ENCODE data around the gene TRABD.

Gene TRABD

DNA sequence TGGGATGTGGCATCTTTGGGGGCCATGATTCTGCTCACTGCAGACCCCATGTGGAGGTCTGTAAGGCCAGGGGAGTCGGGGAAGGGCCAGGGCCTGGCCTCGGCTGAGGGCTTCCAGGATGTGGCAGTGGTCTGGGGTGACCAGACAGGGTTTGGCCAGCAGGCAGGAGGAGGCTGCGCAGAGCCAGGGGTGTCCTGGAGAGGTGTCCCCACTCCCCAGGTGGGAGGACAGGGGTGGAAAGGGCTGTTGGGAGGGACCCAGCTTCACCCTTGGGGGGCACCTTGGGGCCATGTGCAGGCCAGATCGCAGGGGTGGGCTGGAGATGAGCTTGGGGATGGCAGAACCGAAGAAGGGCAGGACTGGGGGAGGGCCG is 11.7 kb upstream of the TRABD start:
- no peak for DNase-seq (ENCODE audit: low read depth in 2 of 3, low spot score in 1 of 3)

DNA sequence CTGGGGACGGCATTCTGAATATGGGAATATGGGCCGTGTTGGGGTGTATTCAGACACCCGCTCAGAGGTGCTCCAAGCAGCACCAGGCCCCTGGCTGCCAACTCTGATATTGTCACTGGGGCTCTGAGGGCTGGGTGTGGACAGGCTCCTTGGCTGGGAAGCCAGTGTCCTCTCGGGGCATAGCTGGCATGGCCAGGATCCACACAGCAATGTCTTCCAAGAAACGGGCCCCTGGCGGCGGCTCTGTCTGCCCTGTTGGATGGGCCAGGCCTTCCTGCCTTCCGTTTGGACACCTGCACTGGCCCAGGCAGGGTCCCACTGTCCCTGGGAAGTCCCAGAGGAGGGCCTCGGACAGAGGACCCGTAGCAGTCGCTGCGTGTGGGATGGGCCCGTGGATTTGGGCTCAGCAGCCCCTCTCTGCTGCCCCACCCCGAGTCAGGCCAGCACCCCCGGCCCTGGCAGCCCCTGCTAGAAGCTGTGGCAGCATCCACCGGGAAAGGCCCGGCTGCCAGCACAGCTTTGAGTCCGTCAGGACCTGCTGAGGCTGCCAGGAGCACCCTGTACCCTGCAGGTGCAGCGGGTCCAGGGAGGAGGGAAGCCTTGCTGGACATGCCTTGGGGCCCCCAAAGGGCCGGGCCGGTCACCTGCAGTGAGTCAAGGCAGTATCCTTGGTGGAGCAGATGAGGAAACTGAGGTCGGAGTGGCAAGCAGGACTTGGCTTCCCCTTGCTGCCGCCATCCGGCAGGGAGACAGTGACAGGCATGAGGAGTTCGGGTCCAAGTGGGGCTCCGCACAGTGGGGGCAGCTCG is 11.1 kb upstream of the TRABD start:
- DNase-seq (ENCODE audit: low read depth in 2 of 3, low spot score in 1 of 3), result no peak

DNA sequence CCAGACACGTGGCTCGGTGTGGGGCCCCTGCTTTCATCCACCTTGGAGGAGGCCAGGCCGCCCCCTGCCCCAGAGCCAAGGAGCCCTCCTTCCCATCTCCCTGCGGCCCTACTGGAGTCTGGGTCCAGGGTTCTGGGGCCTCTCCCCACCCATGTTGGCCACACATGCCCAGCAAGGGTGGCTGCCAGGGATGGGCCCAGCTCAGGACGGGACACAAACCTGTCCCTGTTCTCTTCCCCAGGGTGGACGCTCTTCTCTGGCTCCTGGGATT is 10.6 kb upstream of the TRABD start:
- DNase-seq (ENCODE audit: low read depth in 2 of 3, low spot score in 1 of 3), result no peak

DNA sequence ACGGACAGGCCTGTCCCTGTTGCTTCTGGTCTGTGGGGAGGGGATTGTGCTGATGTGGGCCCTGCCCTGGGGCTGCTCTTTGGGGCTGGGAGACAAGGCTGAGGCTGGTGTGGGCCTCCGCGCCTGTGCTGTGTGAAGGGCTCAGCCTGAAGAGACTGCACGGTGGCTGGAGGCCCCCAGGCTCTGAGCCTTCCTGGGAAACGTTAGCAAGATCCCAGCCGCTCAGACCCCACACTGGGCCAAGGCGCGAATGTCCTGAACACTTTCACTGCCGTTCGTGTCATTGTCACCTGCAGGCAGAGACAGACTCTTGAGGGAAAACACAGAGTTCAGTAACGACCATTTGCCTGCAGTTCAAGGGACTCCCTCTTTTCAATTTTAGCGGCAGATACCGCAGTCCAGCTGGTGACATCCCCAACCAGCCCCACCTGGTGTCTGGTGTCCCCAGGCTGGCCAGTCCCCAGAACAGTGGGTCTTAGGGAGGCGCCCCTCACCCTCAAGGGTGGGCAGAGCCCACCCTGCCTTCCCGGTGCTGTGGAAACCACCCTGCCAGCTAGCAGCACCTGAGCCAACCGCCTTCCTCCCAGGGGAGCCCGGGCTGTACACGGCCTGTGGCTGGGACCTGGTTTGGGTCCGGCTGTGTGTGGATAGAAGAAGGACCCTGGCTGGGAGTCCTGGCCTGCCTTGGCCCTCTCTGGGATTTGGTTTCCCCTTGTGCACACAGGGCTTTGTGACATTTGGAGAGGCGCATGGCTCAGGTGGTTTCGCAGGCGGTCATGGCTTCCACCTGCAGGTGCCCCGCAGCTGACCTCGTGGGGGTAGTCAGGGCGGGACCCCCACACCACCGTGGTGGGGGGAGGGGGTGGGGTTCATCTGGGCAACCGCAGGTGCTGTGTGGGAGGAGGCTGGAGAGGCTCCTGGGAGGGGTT is 9.5 kb upstream of the TRABD start:
- DNase-seq (ENCODE audit: low read depth in 2 of 3, low spot score in 1 of 3), result no peak

DNA sequence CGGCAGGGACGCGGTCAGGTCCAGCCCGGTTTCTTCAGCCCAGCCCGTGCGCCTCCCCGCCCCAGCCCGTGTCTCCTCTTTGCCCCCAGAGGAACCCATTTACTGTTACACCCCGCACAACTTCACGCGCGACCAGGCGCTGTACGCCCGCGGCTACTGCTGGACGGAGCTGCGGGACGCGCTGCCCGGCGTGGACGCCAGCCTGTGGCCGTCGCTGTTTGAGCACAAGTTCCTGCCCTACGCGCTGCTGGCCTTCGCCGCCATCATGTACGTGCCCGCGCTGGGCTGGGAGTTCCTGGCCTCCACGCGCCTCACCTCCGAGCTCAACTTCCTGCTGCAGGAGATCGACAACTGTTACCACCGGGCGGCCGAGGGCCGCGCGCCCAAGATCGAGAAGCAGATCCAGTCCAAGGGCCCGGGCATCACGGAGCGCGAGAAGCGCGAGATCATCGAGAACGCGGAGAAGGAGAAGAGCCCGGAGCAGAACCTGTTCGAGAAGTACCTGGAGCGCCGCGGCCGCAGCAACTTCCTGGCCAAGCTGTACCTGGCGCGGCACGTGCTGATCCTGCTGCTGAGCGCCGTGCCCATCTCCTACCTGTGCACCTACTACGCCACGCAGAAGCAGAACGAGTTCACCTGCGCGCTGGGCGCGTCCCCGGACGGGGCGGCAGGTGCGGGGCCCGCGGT is 8.7 kb upstream of the TRABD start:
- no peak for DNase-seq (ENCODE audit: low read depth in 2 of 3, low spot score in 1 of 3)

DNA sequence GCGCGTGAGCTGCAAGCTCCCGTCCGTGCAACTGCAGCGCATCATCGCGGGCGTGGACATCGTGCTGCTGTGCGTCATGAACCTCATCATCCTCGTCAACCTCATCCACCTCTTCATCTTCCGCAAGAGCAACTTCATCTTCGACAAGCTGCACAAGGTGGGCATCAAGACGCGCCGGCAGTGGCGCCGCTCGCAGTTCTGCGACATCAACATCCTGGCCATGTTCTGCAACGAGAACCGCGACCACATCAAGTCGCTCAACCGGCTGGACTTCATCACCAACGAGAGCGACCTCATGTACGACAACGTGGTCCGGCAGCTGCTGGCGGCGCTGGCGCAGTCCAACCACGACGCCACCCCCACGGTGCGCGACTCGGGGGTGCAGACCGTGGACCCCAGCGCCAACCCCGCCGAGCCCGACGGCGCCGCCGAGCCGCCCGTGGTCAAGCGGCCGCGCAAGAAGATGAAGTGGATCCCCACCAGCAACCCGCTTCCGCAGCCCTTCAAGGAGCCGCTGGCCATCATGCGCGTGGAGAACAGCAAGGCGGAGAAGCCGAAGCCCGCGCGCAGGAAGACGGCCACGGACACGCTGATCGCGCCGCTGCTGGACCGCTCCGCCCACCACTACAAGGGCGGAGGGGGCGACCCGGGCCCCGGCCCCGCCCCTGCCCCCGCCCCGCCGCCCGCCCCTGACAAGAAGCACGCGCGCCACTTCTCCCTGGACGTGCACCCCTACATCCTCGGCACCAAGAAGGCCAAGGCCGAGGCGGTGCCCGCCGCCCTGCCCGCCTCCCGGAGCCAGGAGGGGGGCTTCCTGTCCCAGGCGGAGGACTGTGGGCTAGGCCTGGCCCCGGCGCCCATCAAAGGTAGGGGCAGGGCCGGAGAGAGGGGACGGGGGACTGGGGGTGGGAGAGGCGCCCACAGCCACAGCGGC is 7.9 kb upstream of the TRABD start:
- no peak for DNase-seq (ENCODE audit: low read depth in 2 of 3, low spot score in 1 of 3)

DNA sequence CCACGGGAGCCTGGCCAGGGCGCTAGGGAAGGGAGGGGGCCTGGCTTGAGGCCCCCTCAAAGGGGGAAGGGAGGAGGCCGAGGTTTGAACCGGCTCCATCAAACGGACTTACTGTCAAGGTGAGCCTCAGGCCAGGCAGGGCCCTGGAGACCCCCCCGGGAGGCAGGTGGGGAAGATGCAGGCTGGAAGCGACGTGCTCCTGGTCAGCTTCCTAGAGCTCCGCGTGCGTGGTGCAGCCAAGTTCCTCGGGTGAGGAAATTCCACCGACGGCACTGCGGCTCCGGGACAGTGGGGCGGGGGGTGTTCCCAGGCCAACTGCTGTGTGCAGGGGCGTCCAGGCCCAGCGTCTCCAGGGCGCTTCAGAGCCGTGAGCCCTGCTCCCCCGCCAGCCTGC is 7.2 kb upstream of the TRABD start:
- DNase-seq (ENCODE audit: low read depth in 2 of 3, low spot score in 1 of 3), result no peak

DNA sequence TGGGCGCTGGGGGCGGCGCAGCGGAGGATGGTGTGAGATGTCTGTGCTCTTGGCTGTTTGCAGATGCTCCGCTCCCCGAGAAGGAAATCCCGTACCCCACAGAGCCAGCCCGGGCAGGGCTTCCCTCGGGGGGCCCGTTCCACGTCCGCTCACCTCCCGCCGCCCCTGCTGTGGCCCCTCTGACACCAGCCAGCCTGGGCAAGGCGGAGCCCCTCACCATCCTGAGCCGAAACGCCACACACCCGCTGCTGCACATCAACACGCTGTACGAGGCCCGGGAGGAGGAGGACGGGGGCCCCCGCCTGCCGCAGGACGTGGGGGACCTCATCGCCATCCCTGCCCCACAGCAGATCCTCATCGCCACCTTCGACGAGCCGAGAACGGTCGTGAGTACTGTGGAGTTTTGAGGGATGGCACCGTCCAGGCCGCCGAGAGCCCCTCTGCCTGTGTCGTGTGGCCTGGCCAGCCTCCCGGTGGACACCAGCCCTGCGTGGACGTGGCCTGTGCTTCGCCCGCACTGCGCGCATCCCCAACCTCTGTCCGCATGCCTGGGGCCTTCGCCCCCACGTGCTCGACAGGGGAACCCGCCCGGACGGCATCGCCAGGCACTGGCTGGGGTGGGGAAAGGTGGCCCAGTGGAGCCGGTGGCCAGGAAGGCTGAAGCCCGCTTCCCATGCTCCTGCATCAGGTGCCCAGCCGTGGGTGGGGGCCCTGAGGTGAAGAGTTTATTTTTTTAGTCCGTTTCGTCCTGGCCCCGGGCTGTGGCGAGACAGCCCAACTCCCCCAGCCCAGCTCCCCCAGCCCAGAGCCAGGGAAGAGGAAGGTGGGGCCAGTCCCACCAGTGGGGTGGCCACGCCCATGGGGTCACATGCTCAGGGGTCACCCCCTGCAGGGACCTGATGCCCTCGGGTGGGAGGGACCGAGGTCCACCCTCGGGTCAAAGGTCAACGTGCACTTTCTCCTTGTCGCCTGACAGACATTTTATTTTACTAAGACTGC is 6.5 kb upstream of the TRABD start:
- no peak for DNase-seq (ENCODE audit: low read depth in 2 of 3, low spot score in 1 of 3)

DNA sequence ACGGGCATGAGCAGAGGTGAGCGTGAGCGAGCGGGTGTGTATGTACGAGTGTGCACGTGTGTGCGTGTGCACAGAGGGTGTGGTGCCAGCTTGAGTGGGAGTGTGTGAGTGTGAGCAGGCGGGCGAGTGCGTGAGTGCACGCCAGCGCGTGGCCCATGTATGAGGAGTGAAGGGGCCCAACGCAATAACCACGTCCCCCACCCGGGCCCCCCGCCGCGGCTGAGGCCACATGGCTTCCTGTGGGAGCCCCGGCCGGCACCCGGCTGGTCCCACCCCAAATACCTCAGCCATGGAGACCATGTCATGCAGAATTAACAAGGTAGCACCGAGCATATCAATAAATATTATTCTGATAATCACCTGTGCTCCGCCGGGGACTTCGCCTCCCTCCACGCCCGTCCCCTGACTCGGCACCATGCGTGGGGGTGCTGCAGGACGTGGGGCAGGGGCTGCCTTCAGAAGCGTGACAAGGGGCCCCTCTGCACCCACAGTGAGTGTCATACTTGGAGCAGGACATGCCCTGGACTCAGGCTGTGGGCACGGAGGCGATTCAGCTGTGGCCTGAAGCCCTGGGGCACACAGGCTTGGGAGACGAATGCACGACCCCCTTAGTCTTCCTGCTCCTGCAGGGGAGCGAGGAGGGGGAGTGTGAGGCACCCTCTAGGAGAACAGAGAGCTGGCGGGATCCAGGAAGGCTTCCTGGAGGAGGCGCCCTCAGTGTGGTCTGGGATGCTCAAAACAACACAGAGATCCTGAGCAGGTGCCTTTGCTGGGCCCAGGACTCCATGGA is 5.6 kb upstream of the TRABD start:
- DNase-seq (ENCODE audit: low read depth in 2 of 3, low spot score in 1 of 3), result no peak

DNA sequence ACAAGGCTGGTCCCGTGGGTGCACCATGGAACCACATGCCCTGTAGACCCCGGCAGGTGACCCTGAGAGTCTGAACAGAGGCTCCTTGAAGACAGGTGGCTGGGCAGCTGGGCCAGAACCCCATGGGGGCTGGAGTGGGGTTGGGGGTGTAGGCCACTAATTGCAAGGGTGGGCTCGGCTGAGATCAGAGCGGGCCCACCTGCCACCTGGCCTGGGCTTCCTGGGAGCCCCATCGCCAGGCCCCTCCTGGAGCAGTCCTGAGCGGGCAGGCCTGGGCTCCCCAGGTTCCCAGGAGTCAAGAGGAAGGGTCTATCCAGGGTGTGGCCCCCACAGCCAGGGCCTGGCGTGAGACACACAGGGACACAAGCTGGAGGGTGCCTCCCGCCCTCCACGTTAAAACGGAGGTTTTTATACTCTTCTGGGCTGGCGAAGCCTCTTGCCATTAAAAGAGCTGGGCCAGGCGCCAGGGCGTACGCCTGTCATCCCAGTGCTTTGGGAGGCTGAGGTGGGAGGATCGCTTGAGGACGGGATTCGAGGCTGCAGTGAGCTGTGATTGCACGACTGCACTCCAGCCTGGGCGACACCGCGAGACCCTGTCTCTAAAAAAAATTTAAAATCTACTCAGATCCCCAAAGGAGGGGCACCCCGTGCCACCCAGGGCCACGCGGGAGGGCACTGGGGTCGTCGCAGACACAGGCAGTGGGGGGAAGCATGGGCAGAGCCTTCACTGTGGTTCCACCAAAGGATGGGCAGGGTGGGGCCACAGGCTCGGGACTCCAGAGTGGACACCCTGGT is 4.8 kb upstream of the TRABD start:
- DNase-seq (ENCODE audit: low read depth in 2 of 3, low spot score in 1 of 3), result no peak

DNA sequence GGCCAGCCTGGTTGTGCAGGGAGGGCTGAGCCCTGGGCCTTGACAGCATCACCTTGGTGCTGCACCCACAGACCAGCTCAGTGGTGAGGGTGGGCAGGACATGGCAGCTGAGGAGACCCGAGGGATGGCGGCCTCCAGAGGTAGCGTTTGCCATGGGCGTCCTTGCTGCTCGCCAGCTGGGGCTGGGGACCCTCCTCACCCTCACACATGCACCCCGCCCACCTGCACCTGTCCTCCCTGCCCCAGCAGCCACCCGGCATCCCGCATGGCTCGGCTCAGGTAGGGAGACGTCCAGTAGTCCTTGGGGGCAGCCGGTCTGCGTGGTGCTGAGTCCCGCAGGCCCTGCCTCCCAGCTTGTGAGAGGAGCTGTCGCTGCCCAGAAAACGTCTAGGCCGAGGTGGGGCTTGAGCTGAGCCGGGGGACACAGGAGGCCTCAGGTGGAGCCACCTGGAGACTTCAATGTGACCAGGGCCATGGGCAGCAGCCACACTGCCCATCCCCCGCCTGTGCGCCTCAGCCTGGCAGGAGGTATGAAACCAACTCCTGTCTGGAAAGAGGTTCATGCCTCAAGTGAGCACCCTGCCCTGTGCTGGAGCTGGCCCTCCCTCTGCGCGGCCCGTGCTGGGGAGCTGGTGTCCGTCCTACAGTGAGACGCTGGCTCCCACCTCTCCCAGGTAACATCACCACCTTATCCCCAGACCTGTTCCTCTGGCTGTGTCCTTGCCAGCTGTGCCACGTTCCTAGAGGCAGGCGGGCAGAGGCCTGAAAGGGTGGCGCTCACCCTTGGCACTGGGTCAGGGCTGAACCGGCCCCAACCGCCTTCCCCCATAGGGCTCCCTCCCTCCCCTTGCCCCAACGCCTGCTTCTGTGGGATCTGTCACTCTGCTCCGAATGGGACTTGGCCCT is 3.3 kb upstream of the TRABD start:
- DNase-seq (ENCODE audit: low read depth in 2 of 3, low spot score in 1 of 3), result no peak

DNA sequence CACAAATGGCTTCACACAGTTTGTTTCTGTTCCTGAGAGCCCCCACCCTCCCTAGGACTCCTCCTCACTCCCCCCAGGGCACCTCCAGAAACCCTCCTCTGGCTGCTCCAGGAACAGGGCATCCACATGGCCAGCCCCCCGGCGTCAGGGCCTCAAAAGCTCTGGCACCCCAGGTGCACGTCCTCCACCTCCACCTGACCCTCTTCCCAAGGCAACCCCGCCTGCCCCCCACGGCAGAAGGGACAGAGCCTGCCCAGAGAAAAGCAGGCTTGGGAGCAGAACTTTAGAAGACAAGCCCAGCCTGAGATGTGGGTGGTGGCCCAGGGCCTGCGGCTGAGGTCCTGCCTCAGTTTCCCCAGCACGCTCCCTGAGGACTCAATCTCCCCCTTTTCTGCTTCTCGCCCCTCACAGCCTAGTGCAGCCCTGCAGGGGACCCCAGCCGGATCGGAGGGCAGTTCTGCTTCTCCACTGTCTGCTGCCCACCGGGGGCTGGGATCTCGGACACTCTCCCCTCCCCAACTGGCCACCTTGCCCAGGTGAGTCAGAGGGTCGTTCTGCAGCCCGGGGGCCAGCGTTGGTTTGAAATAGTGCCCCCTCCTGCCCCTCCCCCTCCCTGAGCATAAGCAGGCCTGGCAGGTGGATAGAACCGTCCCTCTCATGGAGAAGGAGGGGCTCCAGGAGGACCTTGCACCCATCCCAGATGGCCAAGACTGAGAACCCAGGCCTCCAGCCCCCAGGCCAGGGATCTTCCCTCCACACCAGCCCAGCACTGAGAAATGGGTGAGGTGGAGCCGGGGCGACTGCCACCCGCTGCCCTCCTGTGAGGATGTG is 2.4 kb upstream of the TRABD start:
- no peak for DNase-seq (ENCODE audit: low read depth in 2 of 3, low spot score in 1 of 3)

DNA sequence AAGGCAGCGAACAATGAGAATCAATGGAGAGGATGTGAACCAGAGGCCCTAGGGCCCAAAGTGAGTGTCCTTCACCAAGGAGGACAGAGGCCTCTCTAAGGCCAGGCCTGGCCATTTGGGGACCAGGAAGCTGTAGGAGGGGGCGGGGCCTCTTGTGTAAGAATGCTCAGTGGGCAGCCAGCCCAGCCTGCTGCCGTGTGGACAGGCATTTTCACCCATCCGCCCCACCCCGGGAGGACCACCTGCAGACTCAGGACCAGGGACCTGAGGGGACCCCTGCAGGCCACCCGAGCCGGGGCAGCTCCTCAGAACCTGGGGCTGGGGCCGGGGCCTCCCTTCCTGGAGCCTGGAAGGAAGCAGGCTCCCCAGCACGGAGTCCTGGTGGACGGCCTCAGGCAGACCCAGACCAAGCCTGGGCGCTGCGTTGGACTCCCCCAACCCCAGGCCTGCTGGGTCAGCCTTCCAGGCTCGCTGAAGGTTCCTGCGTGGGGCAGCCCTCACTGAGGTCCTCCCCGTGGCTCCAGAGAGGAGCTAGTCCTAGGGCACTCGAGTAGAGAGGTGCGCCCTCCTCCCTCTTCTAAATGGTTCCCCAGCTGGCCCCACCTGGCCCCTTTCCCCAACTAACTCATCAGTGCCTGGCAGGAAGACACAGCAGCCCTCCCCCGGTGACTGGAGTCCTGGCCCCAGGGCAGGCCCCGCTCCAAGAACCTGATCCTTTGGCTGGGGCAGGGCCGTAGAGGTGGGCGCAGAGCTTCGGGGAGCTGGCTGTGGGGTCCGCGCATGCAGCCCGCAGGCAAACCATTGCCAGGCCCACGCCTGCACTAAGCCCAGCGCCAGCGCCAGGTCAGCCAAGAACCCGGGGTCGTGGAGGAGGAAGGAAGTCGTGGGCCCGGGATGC is 1.5 kb upstream of the TRABD start:
- DNase-seq (ENCODE audit: low read depth in 2 of 3, low spot score in 1 of 3), result no peak

DNA sequence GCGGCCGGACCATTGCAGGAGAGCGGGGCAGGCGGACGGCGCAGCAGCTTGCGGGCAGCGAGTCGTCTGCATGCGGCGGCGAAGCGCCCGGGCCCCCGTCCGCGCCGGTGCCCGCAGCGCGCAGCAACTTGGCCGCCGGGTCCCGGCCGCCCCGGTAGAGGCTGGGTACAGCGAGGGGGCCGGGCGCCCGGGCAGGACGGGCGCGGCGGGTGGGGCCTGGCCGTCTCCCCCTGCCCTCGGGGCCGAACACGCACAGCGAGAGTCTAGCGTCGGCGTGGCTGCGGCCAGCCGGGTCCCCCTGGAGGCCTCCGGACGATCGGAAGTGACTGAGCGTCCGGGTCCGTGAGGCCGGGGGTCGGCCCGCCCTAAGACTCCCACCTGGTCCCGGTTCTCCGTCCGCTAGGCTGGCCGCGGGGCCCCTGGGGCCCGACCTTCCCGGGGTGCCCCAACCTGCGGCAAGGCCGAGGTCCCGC is 775 bp upstream of the TRABD start:
- DNase-seq (ENCODE audit: low read depth in 2 of 3, low spot score in 1 of 3), result no peak

DNA sequence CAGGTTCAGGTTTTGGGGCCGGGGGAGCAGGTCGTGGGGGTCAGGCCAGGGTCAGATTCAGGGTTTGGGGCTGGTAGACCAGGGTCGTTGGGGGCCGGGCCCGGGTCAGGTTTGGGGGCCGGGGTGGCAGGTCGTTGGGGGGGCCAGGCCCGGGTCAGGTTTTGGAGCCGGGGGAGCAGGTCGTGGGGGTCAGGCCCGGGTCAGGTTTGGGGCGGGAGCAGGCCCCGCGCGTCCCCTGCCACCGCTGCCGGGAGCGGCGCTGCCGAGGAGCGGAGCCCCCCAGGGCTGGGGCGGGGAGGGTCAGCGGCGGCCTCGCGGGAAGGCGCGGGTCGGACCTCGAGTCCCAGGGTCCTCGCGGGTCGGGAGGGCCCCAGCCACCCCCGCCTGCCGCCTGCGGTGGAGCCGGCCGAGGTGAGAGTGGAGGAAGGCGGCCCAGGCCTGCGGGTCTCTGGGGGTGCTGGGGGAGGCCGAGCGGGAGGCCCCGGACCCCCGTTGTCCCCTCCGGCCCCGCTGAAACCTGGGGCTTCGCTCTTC is 535 bp downstream of the TRABD start:
- DNase-seq (ENCODE audit: low read depth in 2 of 3, low spot score in 1 of 3), result no peak

Measured in stimulated activated CD4-positive, alpha-beta T cell treated with anti-CD3 and anti-CD28 coated beads, Interleukin-12 subunit alpha, Interleukin-12 subunit beta, amount 100 ng/mL, for 48 hours (primary cell).